Measurements from ENCODE around the gene LIMCH1.

The LIMCH1 gene

DNA sequence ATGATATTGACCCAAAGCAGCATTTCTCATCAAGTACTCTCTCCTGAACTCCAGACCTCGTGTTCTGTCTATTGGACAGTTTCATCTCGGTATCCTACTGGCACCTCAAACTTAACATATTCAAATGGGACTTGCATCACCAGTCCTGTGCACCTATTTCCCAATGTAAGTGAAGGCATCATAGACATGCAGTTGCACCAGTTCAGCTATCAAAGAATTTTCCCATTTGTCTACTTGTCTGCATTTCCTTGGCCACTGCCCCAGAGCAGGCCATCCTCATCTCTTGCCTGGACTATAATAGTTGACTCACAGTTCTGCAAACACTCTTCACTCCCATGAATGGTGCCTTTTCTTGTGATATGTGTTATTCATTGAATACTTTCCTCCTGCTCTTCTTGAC lies 11.3 kb upstream of the LIMCH1 start:
- FAIRE-seq = no peak
- DNase-seq (ENCODE audit: insufficient read length, low spot score) = no peak

DNA sequence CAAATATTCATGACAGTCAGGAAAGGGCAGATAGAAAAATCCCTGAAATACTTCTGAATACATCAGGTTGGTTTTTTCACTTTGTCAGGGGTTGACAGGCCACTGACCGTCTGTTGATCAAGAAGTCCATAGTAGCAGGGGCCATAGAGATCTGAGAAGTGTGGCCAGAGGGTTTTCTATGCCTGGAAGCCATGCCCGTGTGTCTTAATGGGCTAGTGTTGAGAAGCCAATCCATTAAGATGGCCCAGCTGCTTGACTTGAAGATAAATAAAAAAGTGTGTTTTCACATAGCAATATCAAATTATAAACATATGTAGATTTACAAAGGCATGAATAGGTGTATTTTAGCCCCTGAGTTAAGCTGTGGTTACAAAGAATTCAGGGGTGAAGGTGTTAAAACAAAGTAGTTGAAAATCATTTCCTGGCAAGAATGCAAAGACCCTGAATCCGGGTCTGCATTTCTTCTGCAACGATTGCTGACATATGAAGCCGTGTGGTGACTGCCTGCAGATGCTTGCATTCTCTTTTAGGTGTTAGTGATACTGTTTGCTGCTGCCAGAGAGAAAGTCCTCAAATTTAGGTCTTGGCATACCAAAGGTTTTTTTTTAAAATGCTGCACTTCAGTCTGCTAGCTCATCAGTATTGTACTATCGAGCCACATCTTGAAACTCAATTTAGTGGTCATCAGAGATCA lies 9.3 kb upstream of the LIMCH1 start:
- DNase-seq (ENCODE audit: insufficient read length, low spot score) (no peak), FAIRE-seq (no peak)

DNA sequence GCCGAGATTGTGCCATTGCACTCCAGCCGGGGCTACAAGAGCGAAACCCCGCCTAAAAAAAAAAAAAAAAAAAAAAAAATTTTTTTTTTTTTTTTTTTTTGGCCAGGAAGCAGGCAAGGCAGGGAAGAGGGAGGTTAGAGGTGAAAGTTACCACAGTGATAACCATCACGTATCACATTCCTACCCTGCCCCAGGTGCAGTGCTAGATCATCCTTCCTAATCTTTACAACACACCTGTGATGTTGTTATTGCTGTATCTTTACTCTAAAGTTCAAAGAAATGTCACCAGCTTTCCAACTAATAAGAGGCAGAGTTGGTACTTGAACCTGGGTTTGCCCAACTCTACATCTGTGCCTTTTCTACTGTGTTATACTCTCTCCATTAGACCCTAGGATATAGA lies 7.2 kb upstream of the LIMCH1 start:
- DNase-seq (ENCODE audit: insufficient read length, low spot score) (no peak), FAIRE-seq (no peak)

DNA sequence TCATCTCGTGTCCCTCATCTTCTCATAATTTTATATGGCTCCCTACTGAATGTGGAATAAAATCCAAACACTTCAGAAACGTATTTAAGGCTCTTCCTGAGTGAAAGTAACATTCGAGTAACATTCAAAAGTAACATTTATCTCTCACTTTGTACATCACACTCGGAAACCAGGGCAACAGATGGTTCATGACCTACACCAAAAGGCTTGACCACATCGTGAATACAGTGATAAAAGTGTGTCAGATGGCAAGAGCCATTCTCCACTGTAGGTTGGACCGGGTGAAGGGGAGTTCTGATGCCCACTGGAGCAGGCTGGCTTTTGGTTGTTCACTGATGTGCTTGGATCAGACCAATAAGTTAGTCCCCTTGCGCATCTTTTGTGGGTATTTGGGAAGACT lies 5.6 kb upstream of the LIMCH1 start:
- DNase-seq (ENCODE audit: insufficient read length, low spot score) = no peak
- FAIRE-seq = no peak

DNA sequence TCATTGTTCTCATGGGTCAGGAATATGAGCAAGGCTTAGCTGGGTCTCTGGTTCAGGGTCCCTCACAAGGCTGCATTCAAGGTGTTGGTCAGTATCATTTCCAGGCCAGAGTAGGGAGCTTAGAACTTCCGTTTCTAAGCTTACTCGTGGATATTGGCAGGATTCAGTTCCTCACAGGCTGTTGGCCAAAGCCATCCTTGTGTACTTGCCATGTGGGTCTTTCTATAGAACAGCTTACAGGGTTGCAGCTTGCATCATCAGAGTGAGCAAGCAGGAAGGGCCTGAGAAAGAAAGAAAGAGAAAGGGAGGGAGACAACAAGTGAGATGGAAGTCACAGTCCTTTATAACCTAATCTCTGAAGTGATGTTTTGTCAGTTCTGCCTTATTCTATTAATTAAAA lies 5.1 kb upstream of the LIMCH1 start:
- FAIRE-seq (no peak), DNase-seq (ENCODE audit: insufficient read length, low spot score) (no peak)

DNA sequence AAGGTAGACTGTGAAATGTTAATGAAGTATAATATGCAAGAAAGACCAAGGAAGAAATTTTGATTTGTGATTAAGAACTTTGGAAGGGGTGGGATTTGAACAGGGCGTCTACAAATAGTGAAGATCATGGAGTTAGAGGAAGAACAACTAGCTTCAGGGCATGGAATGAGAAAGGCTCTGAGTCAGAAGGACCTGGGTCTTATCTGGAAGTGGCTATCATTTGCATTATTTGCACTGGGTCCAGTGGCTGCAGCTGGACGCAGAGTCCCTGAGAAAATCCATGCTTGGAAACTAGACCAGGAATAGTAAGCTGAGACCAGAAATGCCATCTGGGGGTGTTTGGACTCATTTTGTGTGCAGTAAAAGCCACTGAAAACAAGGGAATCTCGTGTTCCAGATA lies 4.3 kb upstream of the LIMCH1 start:
- DNase-seq (ENCODE audit: insufficient read length, low spot score) = no peak
- FAIRE-seq = no peak

DNA sequence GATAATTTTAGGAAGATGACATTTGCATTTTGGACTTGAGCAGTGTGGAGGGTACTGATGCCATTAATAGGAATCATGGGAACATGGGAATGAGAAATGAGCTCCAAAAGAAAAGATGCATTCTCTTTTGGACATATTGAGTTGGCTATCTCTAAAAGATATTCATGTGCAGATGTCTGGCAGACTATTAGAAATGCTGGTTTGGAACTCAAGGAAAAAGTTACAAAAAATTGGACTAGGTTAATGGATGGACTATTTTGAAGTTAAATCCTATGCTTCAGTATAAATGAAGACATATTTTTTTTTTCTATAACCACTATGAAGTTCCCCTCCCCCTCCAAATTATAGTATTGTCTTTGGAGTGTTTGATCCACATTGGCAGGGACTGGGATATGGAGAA lies 3.6 kb upstream of the LIMCH1 start:
- no peak for DNase-seq (ENCODE audit: insufficient read length, low spot score)
- no peak for FAIRE-seq

DNA sequence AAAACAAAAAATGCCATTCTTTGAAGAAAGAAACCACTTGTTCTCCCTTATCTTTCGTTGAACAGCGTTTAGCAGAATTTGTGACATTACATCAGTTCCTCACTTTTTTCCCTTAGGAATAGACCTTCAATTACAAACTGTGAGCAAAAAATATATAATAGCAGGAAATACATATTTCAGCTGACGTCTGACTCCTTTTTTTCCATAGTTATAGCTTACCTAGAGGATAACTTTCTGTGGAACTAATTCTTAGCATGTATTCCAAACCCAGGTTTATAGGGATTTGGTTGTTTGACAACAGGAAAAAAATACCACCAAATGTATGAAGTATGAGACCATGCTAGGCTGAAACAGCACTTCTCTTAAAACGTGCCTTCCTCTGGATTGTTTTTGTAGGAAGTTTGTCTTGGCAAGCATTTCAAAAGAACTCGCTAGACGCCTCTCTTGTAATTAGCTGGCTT lies 2.0 kb upstream of the LIMCH1 start:
- DNase-seq (ENCODE audit: insufficient read length, low spot score) (no peak), FAIRE-seq (no peak)

DNA sequence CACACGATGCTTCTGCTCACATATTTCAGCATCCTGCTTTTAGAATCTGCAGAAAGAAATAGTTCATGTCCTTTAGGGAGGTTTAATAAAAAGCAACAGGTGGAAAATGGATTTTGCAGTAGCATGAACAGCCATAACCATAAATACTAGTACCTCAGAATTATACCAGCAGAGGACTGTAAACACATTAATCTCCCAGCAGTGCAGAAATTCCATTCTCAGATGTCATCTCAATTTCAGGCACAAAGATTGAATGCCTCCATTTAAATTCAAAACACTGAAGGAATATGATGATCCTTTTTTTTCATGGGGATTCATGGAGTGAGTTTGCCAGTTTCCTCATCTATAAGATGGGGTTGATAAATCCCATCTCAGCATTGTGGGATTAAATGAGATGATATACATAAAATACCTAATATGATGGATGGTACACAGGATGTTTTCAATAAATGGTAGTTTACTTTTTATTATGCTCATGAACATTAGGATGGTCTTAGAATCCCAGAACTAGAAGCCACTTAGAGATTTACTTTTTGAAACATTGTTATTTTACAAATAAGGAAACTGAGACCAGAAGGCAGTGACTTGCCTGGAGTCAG lies 566 bp upstream of the LIMCH1 start:
- no peak for FAIRE-seq
- DNase-seq (ENCODE audit: insufficient read length, low spot score) = no peak

DNA sequence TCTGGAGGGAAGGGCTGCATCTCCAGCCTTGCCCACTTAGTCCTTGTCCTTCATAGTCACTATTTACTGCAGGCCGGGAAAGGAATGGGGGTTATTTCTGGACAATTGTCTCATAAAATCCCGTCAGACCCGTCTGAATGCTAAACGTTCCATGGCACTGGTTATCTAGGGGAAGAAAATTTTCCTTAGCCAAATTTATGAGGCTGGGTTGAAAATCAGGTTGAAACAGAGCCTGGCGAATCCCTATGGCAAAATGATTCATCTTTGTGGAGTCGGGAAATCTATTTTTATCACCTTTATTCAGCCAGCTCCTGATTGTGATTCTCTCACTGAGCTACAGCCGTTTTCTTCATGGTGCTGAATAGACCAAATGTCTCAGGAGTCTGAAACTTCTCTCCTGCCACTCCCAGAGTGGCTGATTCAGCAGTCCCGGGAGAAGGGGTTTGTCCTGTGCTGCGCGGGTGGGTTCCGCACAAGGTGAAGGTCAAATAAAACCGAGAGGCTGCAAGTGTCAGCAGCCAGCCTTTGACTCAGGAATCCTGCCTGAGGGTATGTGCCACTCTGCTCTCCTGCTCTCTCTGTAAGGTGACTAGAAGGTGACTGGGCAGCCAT lies 1.0 kb downstream of the LIMCH1 start:
- FAIRE-seq = no peak
- no peak for DNase-seq (ENCODE audit: insufficient read length, low spot score)

DNA sequence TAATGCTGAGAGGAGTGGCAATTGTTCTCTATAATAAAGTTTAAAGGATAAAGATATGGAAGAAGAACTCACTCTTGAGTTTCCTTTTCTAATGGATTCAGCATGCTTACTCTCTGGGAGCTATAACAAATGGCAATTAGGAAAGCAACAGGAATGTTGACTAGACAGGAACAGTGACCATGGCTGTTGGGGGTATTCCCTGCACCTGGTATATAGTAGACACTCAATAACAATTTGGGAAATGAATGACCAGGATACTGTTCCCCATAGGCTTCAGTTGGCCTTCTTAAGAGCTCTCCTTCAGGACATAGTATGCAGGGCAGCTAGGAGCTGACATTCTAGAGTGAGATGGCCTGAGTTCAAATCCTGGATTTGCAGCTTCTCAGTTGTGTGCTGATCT lies 1.8 kb downstream of the LIMCH1 start:
- FAIRE-seq (no peak), DNase-seq (ENCODE audit: insufficient read length, low spot score) (no peak)

DNA sequence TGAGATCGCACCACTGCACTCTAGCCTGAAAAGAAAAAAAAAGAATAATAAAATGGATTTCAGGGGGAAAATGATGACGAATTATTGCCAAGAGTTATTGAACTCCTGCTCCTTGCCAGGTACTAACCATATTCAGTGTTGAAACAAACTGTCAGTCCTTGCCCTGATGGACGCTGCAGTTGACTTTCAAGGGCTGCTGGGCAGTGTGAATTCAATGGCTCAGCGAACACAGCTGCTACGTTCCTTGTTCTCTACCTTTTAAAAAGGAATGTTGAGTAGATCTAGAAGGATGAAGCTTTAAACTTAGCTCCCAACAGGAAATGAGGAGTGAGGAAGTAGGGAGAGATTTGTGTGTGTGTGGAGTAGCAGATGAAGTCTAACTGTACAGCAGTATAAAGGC lies 2.7 kb downstream of the LIMCH1 start:
- no peak for DNase-seq (ENCODE audit: insufficient read length, low spot score)
- no peak for FAIRE-seq

DNA sequence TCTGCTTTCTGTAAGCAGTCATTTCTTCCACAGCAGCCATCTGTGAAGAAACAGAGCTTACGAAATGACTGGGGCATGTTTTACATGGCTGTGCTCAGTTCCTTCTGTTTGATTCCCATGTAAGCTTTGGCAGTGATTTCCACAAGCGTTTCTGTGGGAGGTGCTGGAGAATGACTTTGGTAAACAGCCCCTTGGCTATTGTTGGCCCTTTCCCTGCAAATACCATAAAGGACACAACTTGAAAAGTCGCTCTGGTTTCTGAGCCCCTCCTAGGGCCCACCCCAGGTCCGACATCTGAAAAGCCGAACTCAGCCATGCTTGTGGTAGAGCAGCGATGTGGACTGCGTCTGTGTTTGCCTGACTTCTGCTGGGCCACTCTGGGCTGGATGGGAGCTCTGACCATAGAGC lies 3.7 kb downstream of the LIMCH1 start:
- DNase-seq (ENCODE audit: insufficient read length, low spot score) (no peak), FAIRE-seq (no peak)

DNA sequence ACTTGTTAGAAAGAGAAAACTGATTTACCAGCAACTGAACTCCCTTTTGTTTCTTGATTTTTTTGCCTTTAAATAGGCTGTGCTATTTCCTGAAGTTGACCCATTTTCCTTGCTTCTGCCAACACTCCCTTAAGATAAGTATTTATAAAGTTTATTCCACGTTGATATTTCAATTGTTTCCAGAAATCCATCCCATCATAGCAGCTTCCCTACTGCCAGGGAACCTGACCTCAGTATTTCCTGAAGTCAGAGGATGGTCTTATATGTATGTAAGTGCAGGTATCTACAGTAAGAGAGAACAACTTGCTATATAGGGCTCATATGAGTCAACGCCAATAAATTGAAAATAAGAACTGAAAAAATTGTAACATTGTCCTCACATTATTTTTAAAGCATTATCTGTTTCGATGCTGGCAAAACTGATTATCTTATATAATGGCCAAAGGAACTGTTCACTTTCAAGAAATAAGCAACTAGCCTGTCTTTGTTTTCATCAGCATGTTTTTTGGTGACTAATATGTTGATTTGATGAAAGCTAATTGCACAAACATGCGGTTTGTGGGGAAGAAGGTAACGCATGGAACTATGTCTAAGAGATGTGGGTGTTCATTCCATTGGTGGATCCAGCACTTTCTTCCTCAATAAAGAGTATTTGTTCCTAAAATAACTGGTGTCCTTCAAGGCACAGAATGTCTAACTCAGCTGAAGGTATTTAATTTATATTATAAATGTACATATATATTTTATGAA lies 4.7 kb downstream of the LIMCH1 start:
- DNase-seq (ENCODE audit: insufficient read length, low spot score) (no peak), FAIRE-seq (no peak)

DNA sequence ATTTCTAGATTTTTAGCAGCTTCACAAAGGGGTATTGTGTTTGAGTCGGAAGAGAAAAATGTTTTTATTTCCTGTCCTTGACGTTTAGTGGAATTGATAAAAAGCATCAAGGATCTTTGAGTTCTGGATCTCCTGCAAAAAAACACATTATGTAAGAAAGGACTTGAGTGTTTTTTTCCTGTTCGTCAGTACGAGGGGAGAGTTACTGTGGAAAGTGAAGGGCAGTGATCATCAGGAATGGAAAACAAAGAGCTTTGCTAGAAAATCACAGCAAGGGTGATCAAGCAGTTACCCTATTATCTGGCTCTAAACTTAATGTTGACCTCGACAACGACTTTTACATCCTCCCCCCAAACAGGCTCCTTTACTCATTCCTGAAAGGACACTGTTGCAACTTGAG lies 7.3 kb downstream of the LIMCH1 start:
- DNase-seq (ENCODE audit: insufficient read length, low spot score) = no peak
- no peak for FAIRE-seq

DNA sequence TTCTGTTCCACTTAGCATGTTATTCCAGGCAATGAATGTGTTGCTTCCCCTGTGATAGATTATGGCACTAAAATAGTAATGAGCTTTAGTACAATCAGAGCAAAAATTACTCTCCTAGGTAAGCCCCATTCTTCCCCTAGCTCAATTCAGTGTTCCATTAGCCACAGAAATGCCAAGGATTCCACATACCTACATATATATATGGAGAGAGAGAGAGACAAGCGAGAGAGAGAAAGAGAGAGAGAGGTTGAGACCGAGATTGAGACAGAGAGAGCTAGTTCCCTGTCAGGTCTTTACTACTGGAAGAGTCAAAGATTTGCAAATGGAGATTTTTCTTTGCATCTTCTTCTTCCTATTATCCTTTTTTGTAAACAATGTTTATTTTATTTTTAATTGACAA lies 8.7 kb downstream of the LIMCH1 start:
- DNase-seq (ENCODE audit: insufficient read length, low spot score) (no peak), FAIRE-seq (no peak)

DNA sequence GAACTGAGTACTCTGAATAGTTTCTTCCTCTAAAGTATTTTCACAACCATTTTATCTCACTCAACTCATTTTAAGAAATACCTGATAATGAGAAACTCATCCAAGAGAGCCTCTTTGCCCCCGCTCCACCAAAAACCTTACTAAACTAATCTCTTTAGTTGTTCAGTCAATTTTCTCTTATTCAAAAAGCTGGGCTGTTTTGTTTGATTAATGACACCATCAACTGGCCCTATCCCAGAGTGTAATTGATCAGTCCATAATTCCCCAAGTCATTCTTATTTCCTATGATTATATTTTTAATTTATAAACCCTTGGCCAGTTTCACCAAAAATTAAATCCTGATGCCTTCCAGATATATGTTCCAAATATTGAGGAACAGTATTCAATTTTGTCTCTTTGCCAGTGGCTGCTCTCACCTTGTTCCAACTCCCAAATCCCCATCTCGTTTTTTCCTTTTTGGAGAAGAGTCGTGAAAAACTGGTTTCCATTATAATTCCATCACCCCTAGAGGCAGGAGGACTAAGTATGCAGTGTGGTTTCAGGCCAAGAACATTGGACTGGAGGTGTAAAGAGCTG lies 10.4 kb downstream of the LIMCH1 start:
- FAIRE-seq = no peak

DNA sequence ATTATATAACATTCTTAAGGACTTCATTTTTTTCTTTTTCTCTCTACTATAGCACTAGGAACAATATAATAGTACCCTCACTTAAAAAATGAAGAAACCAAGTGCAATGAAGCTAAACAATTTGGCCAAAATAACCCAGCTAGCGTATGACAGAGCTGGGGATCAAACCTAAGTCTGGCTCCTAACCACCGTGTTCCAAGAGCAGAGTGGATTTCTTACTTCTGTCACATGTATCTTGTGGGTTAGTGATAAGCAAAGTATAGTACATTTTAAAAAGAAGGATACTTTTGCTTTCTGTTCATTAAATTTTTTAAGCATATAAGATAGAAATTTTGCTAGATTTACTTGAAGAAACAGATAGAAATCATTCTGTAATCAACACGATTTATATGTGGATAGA lies 11.5 kb downstream of the LIMCH1 start:
- DNase-seq (ENCODE audit: insufficient read length, low spot score) = no peak

More for the DNA sequence above, 10.4 kb downstream of the LIMCH1 start:
- no peak for DNase-seq (ENCODE audit: insufficient read length, low spot score)

DNA sequence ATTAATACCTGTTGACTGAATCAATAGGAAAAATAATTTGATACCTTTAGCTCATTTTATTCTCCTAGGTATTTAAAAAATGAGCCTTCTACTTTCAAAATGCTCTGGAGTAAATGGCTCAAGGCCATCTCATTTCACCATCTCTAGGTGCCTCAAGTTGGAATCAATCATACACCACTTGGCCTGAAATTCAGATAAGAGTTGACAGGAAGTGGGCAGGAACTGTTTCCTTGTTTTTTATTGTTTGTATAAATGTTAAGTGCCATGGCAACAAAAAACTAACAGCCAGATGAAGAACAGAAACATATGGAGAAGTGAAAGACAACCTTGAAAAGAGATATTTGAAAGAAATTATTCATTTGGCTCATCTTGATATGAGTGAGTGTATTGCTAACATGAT lies 12.4 kb downstream of the LIMCH1 start:
- DNase-seq (ENCODE audit: insufficient read length, low spot score) (no peak), FAIRE-seq (no peak)

More for the DNA sequence above, 11.5 kb downstream of the LIMCH1 start:
- FAIRE-seq = no peak

DNA sequence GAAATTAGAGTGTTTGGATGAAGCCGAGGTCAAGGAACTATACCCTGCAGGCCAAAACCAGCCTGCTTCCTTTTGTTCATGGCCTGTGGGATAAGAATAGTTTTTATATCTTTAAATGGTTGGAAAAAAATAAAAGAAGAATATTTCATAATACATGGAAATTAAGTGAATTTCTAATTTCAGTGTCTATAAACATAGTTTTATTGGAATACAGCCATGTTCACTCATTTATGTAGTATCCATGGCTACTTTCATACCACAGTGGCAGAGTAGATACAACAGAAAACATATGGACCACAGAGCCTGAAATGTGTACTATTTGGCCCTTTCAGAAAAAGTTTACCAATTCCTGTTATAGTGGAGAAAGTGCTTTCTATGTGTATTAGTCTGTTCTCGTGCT lies 13.6 kb downstream of the LIMCH1 start:
- FAIRE-seq (no peak), DNase-seq (ENCODE audit: insufficient read length, low spot score) (no peak)

DNA sequence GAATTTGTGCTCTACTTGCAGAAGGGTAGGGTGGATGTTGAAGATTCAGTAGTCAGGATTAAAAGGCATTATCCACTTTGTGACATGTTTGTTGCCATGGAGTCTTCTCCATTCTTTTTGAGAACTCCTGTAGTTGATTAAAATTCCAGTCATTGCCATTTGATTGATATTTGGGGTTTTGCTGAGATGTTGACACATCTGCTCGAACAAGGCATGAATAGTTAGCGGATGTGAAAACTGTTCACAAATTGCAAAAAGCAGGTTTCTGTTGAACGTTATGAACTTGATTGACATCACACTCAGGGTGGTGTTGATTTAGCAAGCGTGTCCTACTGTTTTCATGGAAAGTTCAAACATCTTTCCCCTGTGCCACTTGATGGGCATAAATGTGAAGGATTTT lies 16.9 kb downstream of the LIMCH1 start:
- DNase-seq (ENCODE audit: insufficient read length, low spot score) = no peak
- no peak for FAIRE-seq
